ENCODE data around the gene CNTFR. TPM values are rescaled to one million over a fixed set of nuclear protein-coding genes. Genes with fewer than 3 reads are reported as not detected.

Gene CNTFR
- total RNA-seq, 1 donor from 2014 or later = 2.7 TPM

DNA sequence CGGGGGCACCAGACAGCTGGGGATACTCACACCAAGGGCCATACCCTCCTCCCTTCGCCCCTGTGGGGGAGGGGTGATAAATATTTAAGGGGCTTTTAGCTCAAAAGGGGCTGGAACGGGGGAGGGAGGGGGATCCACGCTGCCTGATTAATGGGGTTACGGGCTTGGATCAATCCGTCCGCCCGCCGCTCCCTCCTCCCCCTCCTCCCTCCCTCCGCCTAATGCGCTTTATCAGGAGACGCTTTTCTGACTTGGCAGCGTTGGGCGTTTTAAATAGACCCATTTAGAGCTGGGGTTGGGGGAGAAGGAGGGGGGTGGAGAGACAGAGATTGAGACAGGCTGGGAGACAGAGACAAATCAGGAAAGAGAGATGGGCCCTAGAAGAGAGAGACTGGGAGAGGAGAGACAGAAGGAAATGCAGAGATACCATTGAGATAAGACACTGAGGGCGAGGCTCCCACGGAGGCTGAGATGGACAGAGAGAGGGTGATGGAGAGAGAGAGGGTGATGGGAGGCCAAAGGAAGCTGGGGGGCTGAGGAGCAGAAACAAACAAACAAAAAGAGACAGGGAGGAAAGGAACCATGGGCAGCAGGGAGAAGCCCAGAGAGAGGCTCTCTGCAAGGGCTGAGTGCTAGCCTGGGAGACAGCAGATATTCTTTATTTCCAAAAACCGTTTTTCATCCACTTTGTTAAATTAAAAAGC, 10.3 kb downstream of the CNTFR start:
- Mint-ChIP-seq H3K27me3 (peaks cover 79% of the 10 kb centered on the region), H3K36me3 (ENCODE audit: insufficient read depth) (no peaks in the 10 kb centered on the region), H3K27ac (no peak overlapping the region), H3K9me3 (ENCODE audit: low read depth) (no peaks in the 10 kb centered on the region), H3K4me3 (ENCODE audit: low read depth) (peak overlapping the region; percentile 46), H3K4me1 (ENCODE audit: low read depth) (peaks cover 37% of the 10 kb centered on the region)
- TF ChIP-seq, protein P1, sequence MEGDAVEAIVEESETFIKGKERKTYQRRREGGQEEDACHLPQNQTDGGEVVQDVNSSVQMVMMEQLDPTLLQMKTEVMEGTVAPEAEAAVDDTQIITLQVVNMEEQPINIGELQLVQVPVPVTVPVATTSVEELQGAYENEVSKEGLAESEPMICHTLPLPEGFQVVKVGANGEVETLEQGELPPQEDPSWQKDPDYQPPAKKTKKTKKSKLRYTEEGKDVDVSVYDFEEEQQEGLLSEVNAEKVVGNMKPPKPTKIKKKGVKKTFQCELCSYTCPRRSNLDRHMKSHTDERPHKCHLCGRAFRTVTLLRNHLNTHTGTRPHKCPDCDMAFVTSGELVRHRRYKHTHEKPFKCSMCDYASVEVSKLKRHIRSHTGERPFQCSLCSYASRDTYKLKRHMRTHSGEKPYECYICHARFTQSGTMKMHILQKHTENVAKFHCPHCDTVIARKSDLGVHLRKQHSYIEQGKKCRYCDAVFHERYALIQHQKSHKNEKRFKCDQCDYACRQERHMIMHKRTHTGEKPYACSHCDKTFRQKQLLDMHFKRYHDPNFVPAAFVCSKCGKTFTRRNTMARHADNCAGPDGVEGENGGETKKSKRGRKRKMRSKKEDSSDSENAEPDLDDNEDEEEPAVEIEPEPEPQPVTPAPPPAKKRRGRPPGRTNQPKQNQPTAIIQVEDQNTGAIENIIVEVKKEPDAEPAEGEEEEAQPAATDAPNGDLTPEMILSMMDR (IDR thresholded peaks at IDR 0.05; ENCODE audit: unreplicated experiment) = no peak
- DNase-seq (ENCODE audit: low spot score, unreplicated experiment) = no peak

DNA sequence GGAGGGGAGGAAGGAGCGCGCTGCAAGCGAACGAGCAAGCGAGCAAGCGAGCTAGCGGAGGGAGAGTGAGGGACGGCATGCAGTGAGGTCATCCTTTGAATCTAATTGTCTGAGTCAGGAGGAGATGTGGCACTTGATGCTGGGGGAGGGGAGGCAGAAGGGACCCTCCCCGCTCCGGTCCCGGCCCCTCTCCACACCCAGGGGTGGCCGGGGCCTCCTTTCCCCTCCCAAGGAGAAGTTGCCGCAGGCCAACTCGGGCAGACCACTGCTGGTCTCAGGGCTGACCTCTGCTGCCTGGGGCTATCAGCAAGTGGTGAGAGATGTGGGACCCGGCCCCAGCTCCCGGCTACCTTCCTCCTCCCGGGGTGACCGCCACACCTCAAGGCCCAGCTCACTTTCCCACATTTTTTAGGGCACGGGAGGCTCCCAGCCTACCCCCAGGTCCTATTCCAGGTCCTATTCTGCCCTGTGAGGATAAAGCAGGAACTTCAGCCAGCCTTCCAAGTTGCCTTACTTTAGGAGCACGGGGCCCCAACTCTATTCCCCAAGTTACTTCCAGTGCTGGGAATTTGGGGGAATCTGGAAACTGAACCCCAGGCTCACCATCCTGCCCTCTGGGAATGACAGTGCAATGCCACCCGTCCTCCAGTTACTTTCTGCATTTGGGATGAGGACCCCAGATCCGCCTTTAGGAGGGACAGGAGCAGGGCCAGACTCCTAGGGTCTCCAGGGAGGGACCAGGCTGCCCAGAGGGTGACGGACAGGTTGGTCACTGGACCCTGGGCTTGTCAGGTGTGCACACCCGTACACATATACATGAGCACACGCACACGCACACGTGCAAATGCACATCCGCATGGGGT, 11.1 kb downstream of the CNTFR start:
- peaks cover 38% of the 10 kb centered on the region for H3K4me1 Mint-ChIP-seq (ENCODE audit: low read depth)
- H3K27ac Mint-ChIP-seq = no peak overlapping the region
- H3K36me3 Mint-ChIP-seq (ENCODE audit: insufficient read depth) = no peaks in the 10 kb centered on the region
- no peaks in the 10 kb centered on the region for H3K9me3 Mint-ChIP-seq (ENCODE audit: low read depth)
- DNase-seq (ENCODE audit: low spot score, unreplicated experiment) = no peak
- TF ChIP-seq, protein P1 (IDR thresholded peaks at IDR 0.05; ENCODE audit: unreplicated experiment) = peak; percentile 15
- peak overlapping the region; percentile 44 for H3K4me3 Mint-ChIP-seq (ENCODE audit: low read depth)
- peaks cover 76% of the 10 kb centered on the region for H3K27me3 Mint-ChIP-seq

DNA sequence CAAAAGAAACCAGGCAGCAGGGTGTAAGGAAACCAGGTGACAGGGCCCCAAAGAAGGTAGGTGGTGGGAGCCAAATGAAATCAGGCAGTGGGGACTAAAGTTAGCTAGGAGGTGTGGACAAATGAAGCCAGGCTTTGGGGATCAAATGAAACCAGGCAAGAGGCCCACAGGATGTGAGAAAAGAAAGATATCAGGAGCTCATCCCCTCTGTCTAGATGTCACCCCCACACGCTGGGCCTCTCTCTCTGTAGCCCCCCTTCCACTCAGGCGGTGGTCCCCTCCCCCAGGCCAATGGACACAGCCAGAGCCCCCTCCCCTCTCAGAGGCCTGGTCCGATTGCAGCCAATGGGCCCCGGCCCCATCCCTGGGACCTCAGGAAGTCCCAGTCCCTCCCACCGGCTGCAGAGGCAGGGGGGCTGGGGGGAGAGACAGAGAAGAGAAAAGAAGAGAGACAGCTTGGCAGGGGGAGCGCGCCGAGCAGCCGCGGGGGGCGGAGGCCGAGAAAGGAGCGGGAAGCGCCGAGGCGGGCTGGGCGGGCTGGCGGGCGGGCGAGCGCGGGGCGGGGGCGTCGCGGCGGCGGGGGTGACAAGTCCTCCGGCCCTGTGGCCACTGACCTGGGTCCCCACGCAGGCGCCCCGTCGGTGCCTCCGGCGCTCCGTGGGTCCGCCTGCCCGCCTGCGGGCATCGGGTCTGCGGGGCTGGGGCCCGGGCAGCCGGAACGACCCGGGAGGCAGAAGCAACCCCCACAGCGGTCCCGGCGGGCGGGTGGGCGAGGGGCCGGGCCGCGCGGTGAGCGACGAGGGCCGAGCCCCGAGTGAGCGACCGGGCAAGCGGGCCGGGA, 11.9 kb downstream of the CNTFR start:
- H3K36me3 Mint-ChIP-seq (ENCODE audit: insufficient read depth) = no peaks in the 10 kb centered on the region
- TF ChIP-seq, protein P1 (IDR thresholded peaks at IDR 0.05; ENCODE audit: unreplicated experiment) = no peak
- H3K4me3 Mint-ChIP-seq (ENCODE audit: low read depth) = peak overlapping the region; percentile 64
- no peak for DNase-seq (ENCODE audit: low spot score, unreplicated experiment)
- peaks cover 76% of the 10 kb centered on the region for H3K27me3 Mint-ChIP-seq
- H3K4me1 Mint-ChIP-seq (ENCODE audit: low read depth) = peaks cover 38% of the 10 kb centered on the region
- H3K27ac Mint-ChIP-seq = no peak overlapping the region
- no peaks in the 10 kb centered on the region for H3K9me3 Mint-ChIP-seq (ENCODE audit: low read depth)

DNA sequence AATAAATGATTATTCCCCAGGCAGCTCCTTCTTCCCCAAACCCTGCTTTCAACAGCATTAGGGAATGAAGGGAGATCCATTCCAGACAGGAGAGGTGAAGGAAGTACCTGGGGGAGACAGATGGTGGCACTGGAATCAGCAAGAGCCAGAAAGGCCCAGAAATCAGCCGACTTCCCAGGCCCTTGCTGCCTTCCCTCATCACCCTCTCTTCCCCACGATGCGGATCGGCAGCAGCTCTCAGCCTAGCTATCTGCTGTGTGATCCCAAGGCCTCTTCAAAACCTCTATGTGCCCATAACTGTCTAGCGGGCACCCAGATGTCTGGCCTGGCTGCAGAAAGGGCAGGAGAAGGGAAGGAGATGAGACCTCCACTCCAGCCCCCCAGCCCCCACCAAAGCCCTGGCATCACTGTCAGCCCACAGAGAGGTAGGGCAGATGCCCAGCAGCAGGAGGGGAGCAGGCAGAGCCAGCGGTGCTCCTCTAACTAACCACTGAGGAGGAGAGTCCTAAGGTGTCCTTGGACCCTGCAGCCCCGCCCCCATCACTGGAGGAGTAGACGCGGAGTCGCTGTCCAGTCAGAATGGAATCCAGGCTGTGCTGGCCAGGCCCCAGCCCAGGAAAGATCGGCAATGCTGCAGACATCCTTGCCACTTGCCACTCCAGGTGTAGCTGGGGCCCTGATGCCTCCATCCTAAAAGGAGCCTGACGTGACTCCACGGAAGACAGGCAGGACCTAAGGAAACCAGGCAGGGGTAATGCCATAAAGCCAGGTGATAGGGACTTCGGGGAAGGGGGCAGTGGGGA, 12.7 kb downstream of the CNTFR start:
- Mint-ChIP-seq H3K4me1 (ENCODE audit: low read depth) (peaks cover 38% of the 10 kb centered on the region), H3K9me3 (ENCODE audit: low read depth) (no peaks in the 10 kb centered on the region), H3K27ac (no peak overlapping the region), H3K27me3 (peaks cover 79% of the 10 kb centered on the region), H3K36me3 (ENCODE audit: insufficient read depth) (no peaks in the 10 kb centered on the region), H3K4me3 (ENCODE audit: low read depth) (peak overlapping the region; percentile 64)
- TF ChIP-seq, protein P1 (IDR thresholded peaks at IDR 0.05; ENCODE audit: unreplicated experiment) = no peak
- DNase-seq (ENCODE audit: low spot score, unreplicated experiment) = no peak
